DND-41 (cell line): ENCODE results near the gene CD300E.

ENCODE experiments used
- ATAC-seq: fragments of 200-7000 bp; cut with Tn5 transposase; 3 replicates; pipeline ENCODE4 v1.9.1; 2021; ENCODE audit warnings: low read depth; ENCODE audit not compliant: insufficient read depth
- DNase-seq: peaks from one replicate; pipeline ENCODE4 v3.0.0-alpha.2; 2020
- H2AFZ ChIP-seq: 2 replicates; pipeline ENCODE4 v1.6.0; 2012; ENCODE audit warnings: low read depth, low read length
- H3K27ac ChIP-seq: 2 replicates; pipeline ENCODE4 v1.5.1; 2012; ENCODE audit warnings: low read length, inconsistent platforms
- H3K27me3 ChIP-seq: fragments of 200-600 bp; sonication (generic); 2 replicates; pipeline ENCODE4 v1.6.0; 2012; ENCODE audit warnings: low read length, mild to moderate bottlenecking, inconsistent platforms; ENCODE audit not compliant: insufficient read depth, poor library complexity
- H3K36me3 ChIP-seq: 2 replicates; pipeline ENCODE4 v1.5.1; 2012; ENCODE audit warnings: low read length, inconsistent platforms; ENCODE audit not compliant: insufficient read depth
- H3K4me1 ChIP-seq: 2 replicates; pipeline ENCODE4 v1.5.1; 2012; ENCODE audit warnings: mild to moderate bottlenecking, low read length; ENCODE audit not compliant: insufficient read depth
- H3K4me2 ChIP-seq: 2 replicates; pipeline ENCODE4 v1.6.0; 2012; ENCODE audit warnings: mild to moderate bottlenecking, moderate library complexity, low read length, inconsistent platforms; ENCODE audit not compliant: insufficient read depth
- H3K4me3 ChIP-seq, 2 experiments: fragments of 200-600 bp in 1 of 2; shearing (Covaris generic) in 1 of 2; 2 replicates each; pipeline ENCODE4 v1.5.1; 2012 to 2016; ENCODE audit warnings: inconsistent platforms in 2 of 2, low read length in 2 of 2, mild to moderate bottlenecking in 2 of 2, low read depth in 1 of 2, moderate library complexity in 1 of 2
- H3K79me2 ChIP-seq: 2 replicates; pipeline ENCODE4 v1.6.0; 2012; ENCODE audit warnings: low read length, inconsistent platforms; ENCODE audit not compliant: insufficient read depth
- H3K9ac ChIP-seq: 2 replicates; pipeline ENCODE4 v1.6.0; 2012; ENCODE audit warnings: low read depth, mild to moderate bottlenecking, inconsistent platforms, low read length, moderate library complexity
- H3K9me3 ChIP-seq: 2 replicates; pipeline ENCODE4 v1.5.1; 2012; ENCODE audit warnings: low read length, moderate library complexity, mild to moderate bottlenecking, inconsistent platforms; ENCODE audit not compliant: insufficient read depth, severe bottlenecking
- H4K20me1 ChIP-seq: 2 replicates; pipeline ENCODE4 v1.6.0; 2012; ENCODE audit warnings: low read length; ENCODE audit not compliant: insufficient read depth
- EZH2 ChIP-seq: IDR thresholded peaks from 3 replicates; pipeline ENCODE4 v1.6.1; 2012; ENCODE audit warnings: borderline replicate concordance, low read depth, mild to moderate bottlenecking, moderate library complexity, low read length, inconsistent platforms; ENCODE audit not compliant: severe bottlenecking
- TF ChIP-seq, protein P1 (sequence below): IDR thresholded peaks from 2 replicates; pipeline ENCODE4 v1.5.1; 2012; ENCODE audit warnings: borderline replicate concordance, low read length, moderate library complexity, mild to moderate bottlenecking; ENCODE audit not compliant: poor library complexity, severe bottlenecking; ENCODE audit errors: extremely low read depth

CD300E gene

DNA sequence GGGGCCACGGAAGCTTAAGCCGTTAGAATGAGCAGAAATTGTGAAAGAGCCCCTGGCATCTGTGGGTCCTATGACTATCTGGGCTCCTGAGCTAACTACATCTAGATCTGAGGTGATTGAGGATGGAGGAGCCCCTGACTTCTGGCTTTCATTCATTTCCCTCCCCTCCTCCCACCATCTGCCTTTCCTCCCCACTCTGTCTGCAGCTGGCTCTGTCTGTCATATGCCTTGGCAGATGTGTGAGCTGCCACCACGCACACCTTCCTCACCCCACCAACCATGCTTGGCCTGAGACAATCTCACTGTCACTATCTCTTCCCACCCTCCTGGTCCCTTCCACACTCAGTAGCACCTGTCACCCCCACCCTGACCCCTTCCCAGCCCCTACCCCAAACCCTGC is 5.1 kb downstream of the CD300E start:
- Histone ChIP-seq H3K27me3 (no peaks in the 10 kb centered on the region), H4K20me1 (no peaks in the 10 kb centered on the region), H3K4me2 (no peak overlapping the region), H3K79me2 (no peaks in the 10 kb centered on the region), H3K9me3 (no peaks in the 10 kb centered on the region), H3K4me1 (no peaks in the 10 kb centered on the region), H2AFZ (no peak overlapping the region), H3K4me3 (no peak overlapping the region), H3K27ac (no peak overlapping the region), H3K9ac (no peak overlapping the region), H3K36me3 (no peaks in the 10 kb centered on the region)
- no peak for DNase-seq
- TF ChIP-seq, protein P1, sequence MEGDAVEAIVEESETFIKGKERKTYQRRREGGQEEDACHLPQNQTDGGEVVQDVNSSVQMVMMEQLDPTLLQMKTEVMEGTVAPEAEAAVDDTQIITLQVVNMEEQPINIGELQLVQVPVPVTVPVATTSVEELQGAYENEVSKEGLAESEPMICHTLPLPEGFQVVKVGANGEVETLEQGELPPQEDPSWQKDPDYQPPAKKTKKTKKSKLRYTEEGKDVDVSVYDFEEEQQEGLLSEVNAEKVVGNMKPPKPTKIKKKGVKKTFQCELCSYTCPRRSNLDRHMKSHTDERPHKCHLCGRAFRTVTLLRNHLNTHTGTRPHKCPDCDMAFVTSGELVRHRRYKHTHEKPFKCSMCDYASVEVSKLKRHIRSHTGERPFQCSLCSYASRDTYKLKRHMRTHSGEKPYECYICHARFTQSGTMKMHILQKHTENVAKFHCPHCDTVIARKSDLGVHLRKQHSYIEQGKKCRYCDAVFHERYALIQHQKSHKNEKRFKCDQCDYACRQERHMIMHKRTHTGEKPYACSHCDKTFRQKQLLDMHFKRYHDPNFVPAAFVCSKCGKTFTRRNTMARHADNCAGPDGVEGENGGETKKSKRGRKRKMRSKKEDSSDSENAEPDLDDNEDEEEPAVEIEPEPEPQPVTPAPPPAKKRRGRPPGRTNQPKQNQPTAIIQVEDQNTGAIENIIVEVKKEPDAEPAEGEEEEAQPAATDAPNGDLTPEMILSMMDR = no peak
- no peak for TF ChIP-seq EZH2
- 0 out of 3 replicates have a peak, but pooled peaks have one; percentile 37 for ATAC-seq

DNA sequence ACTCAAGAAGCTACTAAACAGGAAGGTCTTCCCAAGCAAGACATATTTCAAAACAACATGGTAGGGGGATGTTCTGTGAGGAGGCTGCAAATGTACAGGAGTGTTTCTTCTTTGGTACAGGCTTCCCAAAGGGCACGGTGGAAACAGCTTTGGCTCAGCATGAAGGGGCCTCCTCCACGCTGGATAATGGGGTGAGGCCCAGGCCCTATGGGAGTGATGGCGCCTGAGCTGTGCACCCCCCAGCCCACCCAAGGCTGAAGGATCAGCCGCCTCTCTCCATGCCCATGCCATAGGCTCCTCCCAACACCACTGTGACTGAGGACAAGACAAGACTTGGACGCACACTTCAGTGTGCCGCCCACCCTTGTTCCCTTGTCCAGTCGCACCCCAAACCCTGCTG is 6.8 kb downstream of the CD300E start:
- H2AFZ ChIP-seq = no peak overlapping the region
- no peaks in the 10 kb centered on the region for H3K79me2 ChIP-seq
- no peak overlapping the region for H3K4me2 ChIP-seq
- no peak overlapping the region for H3K9ac ChIP-seq
- no peak overlapping the region for H3K4me3 ChIP-seq
- no peak for ATAC-seq
- no peaks in the 10 kb centered on the region for H3K36me3 ChIP-seq
- no peak for TF ChIP-seq EZH2
- TF ChIP-seq, protein P1 = no peak
- no peak for DNase-seq
- no peaks in the 10 kb centered on the region for H3K27me3 ChIP-seq
- H3K27ac ChIP-seq = no peak overlapping the region
- no peaks in the 10 kb centered on the region for H3K9me3 ChIP-seq
- H3K4me1 ChIP-seq = no peaks in the 10 kb centered on the region
- H4K20me1 ChIP-seq = no peaks in the 10 kb centered on the region

DNA sequence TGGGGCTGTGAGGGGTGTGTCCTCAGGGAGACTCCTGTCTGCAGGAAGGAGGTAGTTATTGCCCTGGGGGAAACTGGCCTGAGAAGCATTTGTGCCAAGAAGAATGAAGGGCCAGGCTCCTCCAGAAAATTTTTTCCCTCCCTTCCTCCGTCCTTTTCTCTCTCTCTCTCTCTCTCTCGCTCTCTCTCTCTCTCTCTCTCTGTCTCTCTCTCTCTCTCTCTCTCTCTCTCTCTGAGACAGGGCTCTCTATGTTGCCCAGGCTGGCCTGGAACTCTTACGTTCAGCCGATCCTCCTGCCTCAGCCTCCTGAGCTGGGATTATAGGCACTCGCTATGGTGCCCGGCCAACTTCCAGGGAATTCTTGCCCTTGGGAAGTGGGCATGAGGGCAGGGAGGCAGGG is 11.5 kb downstream of the CD300E start:
- Histone ChIP-seq H3K4me2 (no peak overlapping the region), H4K20me1 (0 out of 2 replicates have a peak, but pooled peaks cover 4% of the 10 kb centered on the region), H3K27me3 (peaks cover 6% of the 10 kb centered on the region), H3K4me3 (no peak overlapping the region), H3K4me1 (no peaks in the 10 kb centered on the region), H3K9me3 (no peaks in the 10 kb centered on the region), H3K27ac (no peak overlapping the region), H2AFZ (no peak overlapping the region), H3K9ac (no peak overlapping the region), H3K36me3 (no peaks in the 10 kb centered on the region), H3K79me2 (no peaks in the 10 kb centered on the region)
- DNase-seq (no peak), ATAC-seq (no peak)
- TF ChIP-seq, protein P1 = no peak
- TF ChIP-seq EZH2 = no peak

DNA sequence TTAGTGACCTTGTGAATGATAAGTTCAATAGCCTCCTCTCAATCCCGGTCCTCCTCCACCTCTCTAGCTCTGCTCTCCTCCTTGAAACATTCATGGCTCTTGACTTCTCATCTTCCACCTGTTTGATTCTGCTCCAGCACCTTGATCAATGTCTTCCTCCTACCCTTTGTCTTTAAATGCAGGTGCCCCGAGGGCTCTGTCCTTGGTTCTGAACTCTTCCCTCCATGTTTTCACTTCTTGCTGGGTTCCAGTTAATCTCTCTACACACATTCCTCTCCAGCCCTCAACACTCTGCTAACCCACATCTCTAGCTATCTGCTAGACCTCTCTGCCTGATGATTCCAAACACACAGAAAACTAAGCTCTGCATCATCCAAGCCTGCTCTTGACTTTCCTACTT is 13.4 kb downstream of the CD300E start:
- no peaks in the 10 kb centered on the region for H3K79me2 ChIP-seq
- 0 out of 2 replicates have a peak, but pooled peaks cover 4% of the 10 kb centered on the region for H4K20me1 ChIP-seq
- no peak overlapping the region for H3K4me3 ChIP-seq
- no peaks in the 10 kb centered on the region for H3K36me3 ChIP-seq
- no peaks in the 10 kb centered on the region for H3K4me1 ChIP-seq
- H3K27me3 ChIP-seq = peaks cover 8% of the 10 kb centered on the region
- no peaks in the 10 kb centered on the region for H3K9me3 ChIP-seq
- no peak for TF ChIP-seq EZH2
- TF ChIP-seq, protein P1 = no peak
- no peak for ATAC-seq
- H2AFZ ChIP-seq = no peak overlapping the region
- peak; percentile 39 for DNase-seq
- no peak overlapping the region for H3K9ac ChIP-seq
- H3K27ac ChIP-seq = no peak overlapping the region
- no peak overlapping the region for H3K4me2 ChIP-seq
